Astrocyte of the spinal cord (primary cell): ENCODE results near the gene SEMA4B.
"Not testable (repeated sequence)": the region's sequence is repeated elsewhere in the genome, so short reads cannot be mapped to it uniquely, and the experiment has no call there.

Experiments used
- DNase-seq: peaks from one replicate; pipeline ENCODE4 v3.0.0; 2011; ENCODE audit warnings: low read depth, low spot score
- H3K4me3 ChIP-seq: 2 replicates; pipeline ENCODE4 v1.5.1; 2011; ENCODE audit warnings: low read depth, mild to moderate bottlenecking, low read length, moderate library complexity
- in situ Hi-C: cut with HindIII; loops from 2 replicates; pipeline ENCODE4 v1.10.0; 2017; ENCODE audit warnings: low sequenced_read_pairs
- TF ChIP-seq, protein P1 (sequence below): IDR thresholded peaks from 2 replicates; pipeline ENCODE4 v1.5.1; 2012; ENCODE audit warnings: low read depth, mild to moderate bottlenecking, low read length, inconsistent platforms

Gene SEMA4B

DNA sequence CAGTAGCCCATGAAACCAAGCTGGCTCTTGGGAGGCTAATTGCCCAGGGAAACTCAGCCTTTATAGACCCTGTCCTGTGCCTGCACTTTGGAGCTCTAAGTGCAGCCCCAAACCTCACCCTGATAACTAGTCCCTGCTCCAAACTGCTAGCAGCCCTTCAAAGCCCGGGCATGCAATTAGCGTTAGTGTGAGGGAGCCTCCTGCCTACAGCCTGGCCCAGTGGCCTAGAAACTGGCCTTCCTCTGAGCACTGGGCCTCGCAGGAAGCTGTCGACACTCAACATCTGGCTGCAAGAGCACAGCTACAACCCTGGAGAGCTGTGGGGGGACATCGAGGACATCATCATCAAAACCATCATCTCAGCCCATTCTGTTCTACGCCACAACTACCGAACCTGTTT lies 56.6 kb downstream of the SEMA4B start:
- H3K4me3 ChIP-seq: no peak overlapping the region
- in situ Hi-C loops: no loop called here
- DNase-seq: no peak
- TF ChIP-seq, protein P1, sequence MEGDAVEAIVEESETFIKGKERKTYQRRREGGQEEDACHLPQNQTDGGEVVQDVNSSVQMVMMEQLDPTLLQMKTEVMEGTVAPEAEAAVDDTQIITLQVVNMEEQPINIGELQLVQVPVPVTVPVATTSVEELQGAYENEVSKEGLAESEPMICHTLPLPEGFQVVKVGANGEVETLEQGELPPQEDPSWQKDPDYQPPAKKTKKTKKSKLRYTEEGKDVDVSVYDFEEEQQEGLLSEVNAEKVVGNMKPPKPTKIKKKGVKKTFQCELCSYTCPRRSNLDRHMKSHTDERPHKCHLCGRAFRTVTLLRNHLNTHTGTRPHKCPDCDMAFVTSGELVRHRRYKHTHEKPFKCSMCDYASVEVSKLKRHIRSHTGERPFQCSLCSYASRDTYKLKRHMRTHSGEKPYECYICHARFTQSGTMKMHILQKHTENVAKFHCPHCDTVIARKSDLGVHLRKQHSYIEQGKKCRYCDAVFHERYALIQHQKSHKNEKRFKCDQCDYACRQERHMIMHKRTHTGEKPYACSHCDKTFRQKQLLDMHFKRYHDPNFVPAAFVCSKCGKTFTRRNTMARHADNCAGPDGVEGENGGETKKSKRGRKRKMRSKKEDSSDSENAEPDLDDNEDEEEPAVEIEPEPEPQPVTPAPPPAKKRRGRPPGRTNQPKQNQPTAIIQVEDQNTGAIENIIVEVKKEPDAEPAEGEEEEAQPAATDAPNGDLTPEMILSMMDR: no peak

DNA sequence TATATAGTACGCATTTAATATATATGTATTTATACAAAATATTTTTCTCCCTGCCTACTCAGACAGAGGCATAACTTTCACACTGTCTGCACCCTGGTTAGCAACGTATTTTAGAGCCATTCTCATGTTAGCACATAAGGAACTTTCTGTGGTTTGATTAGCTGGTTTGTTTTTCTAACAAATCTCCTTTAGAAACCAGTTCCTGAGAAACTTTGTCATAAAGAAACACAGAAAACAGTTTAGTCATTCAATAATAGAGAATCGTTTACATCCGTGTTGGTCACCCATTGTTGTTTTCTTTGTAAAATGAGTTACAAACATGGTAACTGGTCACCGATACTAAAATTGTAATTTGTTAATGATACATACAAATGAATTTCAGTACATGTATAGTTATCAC lies 58.4 kb downstream of the SEMA4B start:
- TF ChIP-seq, protein P1: no peak
- in situ Hi-C loops: no loop called here
- H3K4me3 ChIP-seq: no peak overlapping the region
- peak; percentile 16 for DNase-seq

DNA sequence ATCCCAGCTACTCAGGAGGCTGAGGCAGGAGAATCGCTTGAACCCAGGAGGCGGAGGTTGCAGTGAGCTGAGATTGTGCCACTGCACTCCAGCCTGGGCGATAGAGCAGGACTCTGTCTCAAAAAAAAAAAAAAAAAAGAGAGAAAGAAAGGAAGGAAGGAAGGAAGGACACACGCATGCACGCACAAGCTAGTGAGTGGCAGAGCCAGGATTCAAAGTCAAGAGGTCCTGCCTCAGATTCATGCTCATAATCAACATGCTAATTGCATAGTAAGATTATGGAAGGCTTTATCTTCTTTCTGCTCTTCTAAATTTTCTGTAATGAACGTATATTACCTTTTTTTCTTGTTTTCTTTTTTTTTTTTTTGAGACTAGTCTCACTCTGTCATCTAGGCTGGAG lies 59.6 kb downstream of the SEMA4B start:
- DNase-seq, in situ Hi-C loops, H3K4me3 ChIP-seq: not testable (repeated sequence)

DNA sequence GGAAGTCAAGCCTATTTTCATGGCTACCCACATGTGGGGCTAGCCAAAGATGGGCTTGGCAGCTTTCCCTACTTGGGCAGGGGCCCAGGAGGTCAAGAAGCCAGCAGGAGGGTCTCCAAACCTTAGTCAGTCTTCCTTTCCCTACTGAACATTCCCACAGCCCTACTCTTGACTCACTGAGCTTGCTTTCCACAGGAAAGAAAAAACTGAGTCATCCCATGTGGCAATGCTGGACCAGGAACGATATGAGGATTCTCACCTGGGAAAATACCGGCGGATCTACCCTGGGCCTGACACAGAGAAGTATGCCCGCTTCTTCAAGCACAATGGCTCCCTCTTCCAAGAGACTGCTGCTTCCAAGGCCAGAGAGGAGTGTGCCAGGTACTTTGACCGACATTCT lies 60.7 kb downstream of the SEMA4B start:
- TF ChIP-seq, protein P1: no peak
- no peak overlapping the region for H3K4me3 ChIP-seq
- in situ Hi-C loops: no loop called here
- peak; percentile 30 for DNase-seq

DNA sequence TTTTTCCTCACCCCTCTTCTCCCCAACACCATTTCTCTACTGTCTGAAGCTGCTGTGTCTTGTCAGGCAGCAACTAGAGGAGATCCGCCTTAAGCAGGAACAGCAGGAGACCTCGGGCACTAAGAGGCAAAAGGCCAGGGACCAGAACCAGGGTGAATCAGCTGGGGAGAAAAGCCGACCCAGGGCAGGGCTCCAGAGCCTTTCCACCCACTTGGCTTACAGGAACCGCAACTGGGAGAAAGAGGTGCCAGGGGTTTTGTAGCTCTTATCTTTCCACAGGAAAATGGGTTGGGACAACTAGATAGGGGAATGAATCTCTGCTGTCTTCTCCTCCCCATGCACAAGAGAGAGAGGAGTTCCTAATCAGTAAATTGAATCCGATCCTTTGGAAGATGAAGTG lies 61.3 kb downstream of the SEMA4B start:
- no peak for DNase-seq
- TF ChIP-seq, protein P1: no peak
- in situ Hi-C loops: no loop called here

DNA sequence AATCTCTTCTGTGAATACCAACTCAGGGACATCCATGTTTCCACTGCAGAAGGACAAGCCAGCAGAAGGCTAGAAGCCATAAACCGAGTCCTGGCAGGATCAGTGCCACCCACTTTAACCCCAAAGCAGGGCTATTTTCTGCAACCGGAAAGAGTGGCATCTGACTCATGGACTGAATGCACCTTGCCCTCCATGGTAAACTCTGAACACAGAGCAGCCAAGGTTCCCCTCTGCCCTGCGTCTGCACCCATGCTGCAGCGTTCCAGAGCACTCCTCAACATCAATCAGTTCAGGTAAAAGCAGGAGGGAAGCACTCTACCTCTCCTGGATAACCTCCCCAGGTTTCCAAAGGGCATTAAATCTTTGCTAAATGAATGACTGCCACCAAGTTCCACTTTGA lies 63.5 kb downstream of the SEMA4B start:
- TF ChIP-seq, protein P1: no peak
- DNase-seq: no peak
- in situ Hi-C loops: no loop called here
- H3K4me3 ChIP-seq: peak overlapping the region; percentile 91

More for the DNA sequence above, 61.3 kb downstream of the SEMA4B start:
- H3K4me3 ChIP-seq: no peak overlapping the region

DNA sequence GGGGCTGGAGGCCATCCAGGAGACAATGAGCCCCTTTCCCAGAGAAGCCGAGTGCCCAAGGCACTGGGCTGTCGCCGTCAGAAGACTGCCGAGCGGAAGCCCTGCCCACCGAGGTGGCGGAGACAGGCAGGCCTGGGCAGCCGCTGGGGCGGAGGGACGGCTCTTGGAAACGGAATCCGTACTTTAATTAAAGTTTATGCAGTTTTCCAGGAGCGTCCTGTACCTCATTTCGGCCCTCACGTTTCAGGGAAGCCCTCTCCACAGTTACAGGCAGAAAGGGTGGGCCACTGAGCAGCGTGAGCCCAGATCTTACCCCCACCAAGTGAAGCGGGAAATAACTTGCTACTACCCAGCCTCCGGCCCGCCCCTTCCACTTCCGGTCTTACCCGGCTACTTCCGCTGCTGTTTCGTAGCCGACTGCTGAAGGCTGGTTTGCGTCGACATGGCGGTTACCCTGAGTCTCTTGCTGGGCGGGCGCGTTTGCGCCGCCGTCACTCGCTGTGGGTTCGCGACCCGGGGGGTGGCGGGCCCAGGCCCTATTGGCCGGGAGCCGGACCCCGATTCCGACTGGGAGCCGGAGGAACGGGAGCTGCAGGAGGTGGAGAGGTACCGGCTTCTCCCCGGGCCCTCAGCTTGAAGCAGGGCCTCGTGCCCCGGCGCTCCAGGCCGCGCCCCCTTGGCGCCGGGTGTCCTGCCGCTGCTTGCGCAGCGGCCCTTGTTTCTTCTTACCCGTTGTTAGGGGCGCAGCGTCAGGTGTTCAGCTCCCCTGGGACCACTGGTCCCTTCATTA lies 64.3 kb downstream of the SEMA4B start, which contains the start of gene NGRN:
TSS of gene NGRN (plus strand) at position 402 of the 790 bp plus-strand sequence. CDS start at position 443, 41 bp downstream.
- TF ChIP-seq, protein P1: no peak
- peak; percentile 92 for DNase-seq
- peak within 1 kb of the TSS; percentile 91 for H3K4me3 ChIP-seq
- in situ Hi-C loops: no loop called here
